GM21528 (cell line): Measurements from ENCODE around the gene ANKRD44.

Source experiments
- ATAC-seq: cut with Tn5 transposase; IDR thresholded peaks from one replicate; pipeline ENCODE4 v1.9.1; 2021; ENCODE audit warnings: mild to moderate bottlenecking, moderate library complexity; ENCODE audit not compliant: unreplicated experiment, low FRiP score

The ANKRD44 gene

DNA sequence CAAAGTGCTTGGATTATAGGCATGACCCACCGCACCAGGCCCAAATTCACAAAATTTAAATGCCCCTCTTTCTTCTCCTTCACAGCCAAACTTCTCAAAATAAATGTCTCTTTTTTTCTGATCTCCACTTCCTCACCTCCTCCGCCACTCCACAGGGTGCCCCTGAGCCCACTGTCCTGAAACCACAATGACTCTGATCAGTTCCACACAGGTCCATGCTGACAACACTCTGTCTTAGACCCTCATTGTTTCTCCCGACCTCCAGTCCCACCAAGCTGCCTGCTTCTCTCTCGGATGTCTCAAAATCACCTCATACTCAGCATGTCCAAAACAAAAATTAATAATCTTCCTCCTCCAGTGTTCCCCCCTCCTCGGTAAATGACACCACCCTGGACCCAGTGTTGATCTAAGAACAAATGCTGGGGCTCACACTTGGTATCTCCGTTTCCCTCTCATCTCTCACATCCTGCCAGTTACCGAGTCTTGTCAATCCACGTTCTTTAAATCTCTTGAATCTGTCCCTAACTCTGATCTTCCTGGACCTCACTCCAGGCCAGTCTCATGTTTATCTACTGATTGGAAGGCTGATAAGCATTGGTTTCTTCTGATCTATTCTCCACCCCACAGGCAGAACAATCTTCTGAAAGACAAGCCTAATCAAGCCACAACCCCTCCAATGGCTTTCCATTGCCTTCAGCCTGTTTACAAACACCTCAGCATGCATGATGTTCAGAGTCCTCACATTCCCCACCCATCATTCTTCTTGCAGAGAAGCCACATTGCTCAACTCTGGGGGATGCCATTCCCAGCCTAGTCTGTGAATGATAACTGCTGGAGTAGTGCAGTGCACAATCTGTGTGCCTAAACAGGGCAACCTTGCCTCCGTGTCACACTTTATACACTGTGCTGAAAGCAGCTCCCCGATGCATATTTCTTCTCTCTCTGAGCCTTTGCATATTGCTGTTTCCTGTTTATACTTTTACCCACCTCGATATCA, 12.4 kb upstream of the ANKRD44 start:
- no peak for ATAC-seq

GRCh38 chr2:197322143-197322542, 11.6 kb upstream of the ANKRD44 start:
- no peak for ATAC-seq

- ATAC-seq: no peak
These were observed 4.8 kb upstream of the ANKRD44 start for GRCh38 chr2:197315371-197315770.

DNA sequence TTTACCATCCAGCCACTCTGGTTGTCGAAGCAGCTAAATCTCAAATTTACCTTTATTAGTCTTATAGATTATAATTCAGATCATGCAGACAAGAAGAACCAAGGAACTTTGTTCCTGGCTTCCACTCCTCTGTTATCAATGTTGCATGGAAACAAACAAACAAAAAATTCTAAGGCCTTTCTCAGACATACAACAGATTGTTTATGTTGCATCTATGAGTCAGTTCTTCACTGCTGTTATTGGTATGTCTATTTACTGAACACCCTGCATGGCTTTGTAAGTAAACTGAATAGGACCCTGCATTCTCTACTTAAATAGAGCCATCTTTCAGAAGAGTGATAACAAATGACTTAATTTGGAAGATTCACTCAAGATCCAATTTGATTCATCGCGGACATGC, 1.6 kb upstream of the ANKRD44 start:
- ATAC-seq: no peak

DNA sequence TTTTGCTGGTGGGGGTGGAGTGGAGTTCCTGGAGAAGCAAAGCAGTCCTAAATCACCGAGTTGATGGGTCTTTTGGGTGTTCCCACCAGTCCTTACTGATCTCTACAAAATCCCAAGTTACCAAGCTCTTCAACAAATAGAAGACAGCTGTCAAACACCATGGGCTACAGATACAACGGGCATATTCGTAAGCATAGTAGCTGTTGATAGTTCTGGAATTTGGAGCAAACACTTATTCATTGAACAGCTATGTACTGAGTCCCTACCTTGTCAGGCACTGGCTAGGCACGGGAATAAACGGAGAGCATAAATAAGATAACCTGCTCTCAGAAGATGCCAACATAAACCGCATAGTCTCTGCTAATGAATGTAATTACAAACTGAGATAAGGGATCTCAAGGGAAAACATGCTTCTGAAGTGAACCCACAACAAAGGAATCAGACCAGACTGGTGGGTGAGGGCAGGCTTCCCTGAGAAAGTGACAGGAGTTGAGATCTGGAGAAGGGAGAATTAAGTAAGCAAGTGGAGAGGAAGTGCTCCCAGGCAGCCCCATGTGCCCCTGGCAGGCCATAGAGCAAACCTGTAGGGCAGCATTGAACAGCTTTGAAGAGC, 947 bp upstream of the ANKRD44 start:
- ATAC-seq: no peak

DNA sequence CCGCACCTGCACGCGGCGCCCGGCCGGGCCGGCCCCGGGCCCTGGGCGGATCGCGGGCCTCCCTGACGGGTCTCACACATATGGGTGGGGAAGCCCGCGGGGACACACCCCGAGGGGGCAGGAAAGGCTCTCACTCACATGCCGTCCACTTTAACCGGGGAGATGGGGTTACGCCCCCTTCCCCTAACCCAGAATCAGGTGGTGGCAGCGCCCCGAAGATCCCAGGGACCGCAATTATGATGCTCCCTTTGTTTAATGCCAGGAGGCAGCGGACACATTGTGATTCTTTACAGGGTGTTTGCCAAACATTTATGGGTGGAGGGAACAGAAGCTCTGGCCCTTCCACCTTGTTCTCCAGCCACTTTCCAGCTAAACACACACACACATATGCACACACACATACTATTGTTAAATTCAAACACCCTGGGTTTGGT, 424 bp upstream of the ANKRD44 start:
- ATAC-seq: no peak

DNA sequence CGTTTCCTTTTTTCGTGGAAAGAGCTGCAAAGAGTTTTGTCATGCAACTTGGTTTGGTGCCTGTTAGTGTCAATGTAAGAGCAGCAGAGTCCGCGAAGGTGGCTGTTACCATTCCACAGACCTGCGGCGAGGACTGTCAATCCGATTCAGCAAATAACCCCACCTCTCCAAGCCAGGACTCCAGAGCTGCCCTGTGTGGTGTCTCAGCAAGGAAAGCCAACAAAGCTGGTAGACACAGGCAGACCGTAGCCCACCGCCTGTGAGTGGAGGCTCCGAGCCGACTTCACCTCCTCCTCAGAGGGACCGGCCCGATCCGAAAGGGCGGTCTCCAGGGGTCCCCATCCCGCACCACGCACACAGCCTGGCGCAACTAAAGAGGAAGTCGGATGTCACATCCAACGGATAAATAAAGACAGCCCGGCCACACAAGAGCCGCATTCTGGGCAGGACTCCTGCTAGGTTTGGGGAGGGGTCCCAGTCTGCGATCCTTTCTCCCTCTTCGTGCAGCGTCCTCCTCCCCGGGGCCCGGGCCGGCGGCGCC, 819 bp downstream of the ANKRD44 start:
- no peak for ATAC-seq

- no peak for ATAC-seq
These were observed 1.4 kb downstream of the ANKRD44 start for GRCh38 chr2:197308996-197309690.

DNA sequence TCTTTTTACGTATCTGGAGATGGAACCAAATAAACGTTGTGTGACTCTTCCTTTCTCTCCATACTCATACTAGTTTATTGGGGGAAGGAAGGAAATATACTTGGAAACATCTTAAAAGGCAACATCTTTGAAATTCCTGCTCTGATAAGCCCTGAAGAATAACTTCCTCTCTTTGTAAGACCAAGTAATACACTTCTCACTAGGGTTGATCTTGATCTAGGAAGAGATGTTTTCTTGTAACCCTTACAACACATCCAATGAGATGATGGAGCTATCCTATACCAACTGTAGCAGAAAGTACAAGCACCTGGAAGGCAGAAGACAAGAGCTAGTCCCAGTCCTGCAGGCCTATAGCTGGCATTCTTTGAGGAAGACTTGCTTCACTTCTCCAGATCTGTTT, 2.0 kb downstream of the ANKRD44 start:
- ATAC-seq: no peak

DNA sequence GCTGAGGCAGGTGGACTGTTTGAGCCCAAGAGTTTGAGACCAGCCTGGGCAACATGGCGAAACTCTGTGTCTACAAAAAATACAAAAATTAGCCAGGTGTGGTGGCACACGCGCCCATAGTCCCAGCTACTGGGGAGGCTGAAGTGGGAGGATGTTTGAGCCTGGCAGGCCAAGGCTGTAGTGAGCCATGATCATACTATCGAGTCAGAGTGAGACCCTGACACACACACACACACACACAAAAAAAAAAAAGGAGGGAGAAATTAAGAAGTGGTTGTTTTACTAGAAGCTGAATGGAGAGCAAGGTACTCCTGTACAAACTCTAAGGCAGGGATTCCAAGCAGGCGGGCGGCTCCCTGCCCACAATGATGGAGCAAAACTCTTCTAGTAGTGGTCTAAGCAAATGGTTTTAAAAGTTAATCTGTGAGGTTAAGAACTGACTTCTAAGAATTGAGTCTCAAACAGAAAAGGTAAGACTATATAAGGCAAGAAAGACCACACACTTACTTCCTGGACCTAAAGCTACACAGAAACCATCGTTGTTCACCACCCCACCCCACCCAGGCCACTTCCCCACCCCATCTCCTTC, 2.6 kb downstream of the ANKRD44 start:
- ATAC-seq: peak; percentile 28

- ATAC-seq: no peak
These were observed 3.2 kb downstream of the ANKRD44 start for GRCh38 chr2:197307236-197307932.

GRCh38 chr2:197306696-197307040, 3.9 kb downstream of the ANKRD44 start:
- ATAC-seq: no peak

GRCh38 chr2:197306024-197306695, 4.4 kb downstream of the ANKRD44 start:
- no peak for ATAC-seq

GRCh38 chr2:197304556-197305011, 6.0 kb downstream of the ANKRD44 start:
- ATAC-seq: no peak

DNA sequence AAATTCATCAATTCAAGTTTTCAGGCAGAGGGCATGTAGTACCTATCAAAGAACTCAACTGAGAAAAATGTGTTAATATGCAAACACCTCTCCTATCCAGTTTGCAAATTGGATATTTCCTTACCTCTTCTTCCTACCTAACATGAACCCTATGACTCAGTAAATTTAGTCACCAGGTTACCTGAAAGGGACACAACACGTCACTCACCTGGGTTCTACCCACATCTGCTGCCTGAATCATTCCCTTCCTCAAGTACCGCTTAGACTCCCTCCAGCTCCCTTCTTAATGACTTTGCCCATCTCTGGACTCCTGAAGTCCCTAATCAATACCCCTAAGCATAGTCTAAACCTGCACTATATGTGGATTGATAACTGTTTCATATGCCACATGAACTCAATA, 10.4 kb downstream of the ANKRD44 start:
- ATAC-seq: no peak

- ATAC-seq: no peak
These were observed 12.0 kb downstream of the ANKRD44 start for GRCh38 chr2:197298609-197299008.

DNA sequence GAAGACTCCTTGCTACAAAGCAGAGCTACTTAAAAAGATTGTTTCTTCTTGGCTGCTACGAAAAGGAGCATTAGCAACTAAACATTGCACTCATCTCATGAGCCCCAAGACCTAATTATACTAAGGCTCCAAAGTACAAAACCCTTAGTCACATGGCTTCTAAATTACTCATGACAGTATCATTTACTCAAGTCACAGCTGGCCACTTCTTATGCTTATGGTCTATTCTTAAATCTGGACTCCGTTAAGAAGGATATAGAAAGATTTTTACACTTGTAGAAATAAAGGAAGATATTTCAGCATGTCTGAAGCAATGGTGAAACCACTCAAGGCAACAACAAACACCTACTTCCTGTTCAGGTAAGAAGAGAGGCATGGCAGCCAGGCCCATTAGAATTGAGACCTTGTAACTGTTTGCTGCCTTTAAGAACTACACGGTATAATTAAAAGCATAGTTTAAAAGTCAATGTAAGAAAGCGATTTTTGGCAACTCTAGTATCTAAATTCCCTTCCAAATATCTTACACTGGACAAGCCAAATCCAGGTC, 12.7 kb downstream of the ANKRD44 start:
- ATAC-seq: peak; percentile 24

DNA sequence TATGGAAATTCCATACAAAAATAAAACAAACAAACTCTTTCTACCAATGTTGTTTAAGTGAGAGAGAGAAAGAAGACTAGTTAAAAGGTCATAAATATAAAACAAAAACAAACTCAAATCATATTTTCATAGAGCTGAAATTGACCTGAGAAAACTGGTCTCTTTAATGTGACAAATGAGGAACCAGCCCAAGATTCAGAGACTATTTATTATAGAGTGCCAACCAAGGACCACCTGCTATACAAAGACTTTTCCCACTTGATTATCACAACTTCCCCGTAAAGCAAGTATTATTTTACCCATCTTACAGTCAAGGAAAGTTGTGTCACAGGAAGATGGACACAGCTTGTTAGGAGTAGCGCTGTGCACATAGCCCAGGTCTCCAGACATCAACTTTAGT, 13.3 kb downstream of the ANKRD44 start:
- no peak for ATAC-seq

DNA sequence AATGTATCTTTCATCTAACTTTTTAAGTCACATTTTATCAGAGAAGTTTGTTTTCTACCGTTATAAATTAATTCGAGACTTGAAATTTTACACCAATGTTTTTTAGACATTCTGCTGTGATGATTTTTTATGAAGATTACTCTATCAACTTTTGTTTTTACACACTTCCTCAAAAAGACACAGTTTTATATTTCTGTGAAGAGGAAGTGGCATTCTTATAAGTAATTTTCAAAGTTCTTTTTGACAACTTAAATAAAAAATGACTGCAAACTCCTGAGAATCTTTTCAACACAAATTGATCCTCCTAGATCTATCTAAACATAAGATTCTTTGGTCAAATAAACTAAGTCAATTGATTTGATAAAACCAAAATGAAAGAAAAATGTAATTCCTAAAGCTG, 13.7 kb downstream of the ANKRD44 start:
- ATAC-seq: no peak
